HCT116 (cell line): ENCODE data around the gene RNF4. TPM values are rescaled to one million over a fixed set of nuclear protein-coding genes. Genes with fewer than 3 reads are reported as not detected.

Experiments
- ATAC-seq: fragments of 200-7000 bp; cut with Tn5 transposase; 2 replicates; pipeline ENCODE4 v1.9.1; 2020; ENCODE audit warnings: mild to moderate bottlenecking, moderate library complexity
- BruUV-seq: library from RNA; stranded (reverse); fragments of 400-500 nt; replicated peaks from 2 replicates; lab custom pipeline; 2021; lab: Mats Ljungman, UMichigan
- CTCF ChIA-PET: fragments of 300-600 bp; sonication (Branson Sonifier 250); formaldehyde crosslinking; loops from one replicate; lab custom pipeline; 2021; ENCODE audit warnings: antibody characterized with exemption; lab: Charles Lee
- POLR2A ChIA-PET: fragments of 300-600, 350-600 bp; sonication (Branson Sonifier 250); formaldehyde crosslinking; loops from one replicate; lab custom pipeline; 2021; ENCODE audit warnings: antibody characterized with exemption; lab: Charles Lee
- RAD21 ChIA-PET, 2 experiments: fragments of 300-600 bp; sonication (Branson Sonifier 250); formaldehyde crosslinking; loops; one replicate each; lab custom pipeline; 2023; ENCODE audit warnings: low total read pairs in 2 of 2; ENCODE audit not compliant: uncharacterized antibody in 2 of 2, unreplicated experiment in 2 of 2, low non-redundant PET in 1 of 2; lab: Charles Lee
- DNase-seq: peaks from one replicate; pipeline ENCODE4 v3.0.0-alpha.2; 2010; ENCODE audit warnings: low read depth, low spot score
- H2AFZ ChIP-seq: fragments of 200-600 bp; shearing (Covaris generic), sonication (generic); 2 replicates; pipeline ENCODE4 v1.6.1; 2017; ENCODE audit warnings: low read depth, mixed run types, mixed read lengths, antibody characterized with exemption, low read length; ENCODE audit not compliant: poor library complexity, severe bottlenecking
- H3K27ac ChIP-seq: 2 replicates; pipeline ENCODE4 v1.5.1; 2012; ENCODE audit warnings: low read depth, low read length
- H3K27me3 ChIP-seq: fragments of 200-600 bp; sonication (generic); 2 replicates; pipeline ENCODE4 v1.6.1; 2016; ENCODE audit warnings: mixed run types, low read length, mixed read lengths; ENCODE audit not compliant: insufficient read depth
- H3K36me3 ChIP-seq, 2 experiments: fragments of 200-500 bp in 1 of 2; fragments of 200-600 bp in 1 of 2; sonication (Bioruptor generic) in 1 of 2; sonication (generic) in 1 of 2; 2 replicates each; pipeline versions ENCODE4 v1.5.1 to v1.6.1; 2014 to 2016; ENCODE audit warnings: low read length in 2 of 2, inconsistent platforms in 1 of 2, mixed read lengths in 1 of 2, mixed run types in 1 of 2; ENCODE audit not compliant: insufficient read depth in 2 of 2, control insufficient read depth in 1 of 2
- H3K4me1 ChIP-seq, 2 experiments: fragments of 200-600 bp in 1 of 2; sonication (generic) in 1 of 2; 2 replicates each; pipeline versions ENCODE4 v1.5.1 to v1.6.1; 2012 to 2017; ENCODE audit warnings: low read length in 2 of 2, inconsistent platforms in 1 of 2, mild to moderate bottlenecking in 1 of 2, mixed read lengths in 1 of 2, mixed run types in 1 of 2, moderate library complexity in 1 of 2; ENCODE audit not compliant: insufficient read depth in 2 of 2, control insufficient read depth in 1 of 2
- H3K4me2 ChIP-seq: fragments of 200-600 bp; sonication (generic); 2 replicates; pipeline ENCODE4 v1.6.1; 2017; ENCODE audit warnings: mixed run types, low read length, mixed read lengths
- H3K4me3 ChIP-seq, 2 experiments: fragments of 200-600 bp in 1 of 2; sonication (generic) in 1 of 2; replicated peaks in 1 of 2; 2 replicates each; pipeline ENCODE4 v1.5.1; 2011 to 2016; ENCODE audit warnings: low read length in 2 of 2, control low read depth in 1 of 2, low read depth in 1 of 2, mild to moderate bottlenecking in 1 of 2, mixed read lengths in 1 of 2, mixed run types in 1 of 2
- H3K79me2 ChIP-seq: fragments of 200-600 bp; sonication (generic); 2 replicates; pipeline ENCODE4 v1.6.1; 2017; ENCODE audit warnings: mild to moderate bottlenecking, mixed run types, low read length, moderate library complexity, mixed read lengths; ENCODE audit not compliant: insufficient read depth
- H3K9ac ChIP-seq: fragments of 200-600 bp; sonication (generic); 2 replicates; pipeline ENCODE4 v1.6.1; 2016; ENCODE audit warnings: low read length, mixed read lengths
- H3K9me2 ChIP-seq: fragments of 200-600 bp; sonication (generic), shearing (Covaris generic); 2 replicates; pipeline ENCODE4 v1.6.1; 2017; ENCODE audit warnings: mixed run types, mild to moderate bottlenecking, moderate library complexity; ENCODE audit not compliant: insufficient read depth
- H3K9me3 ChIP-seq, 2 experiments: fragments of 200-500 bp in 1 of 2; fragments of 200-600 bp in 1 of 2; sonication (Bioruptor generic) in 1 of 2; sonication (generic) in 1 of 2; 2 replicates each; pipeline ENCODE4 v1.6.1; 2014 to 2017; ENCODE audit warnings: low read length in 2 of 2, mixed read lengths in 2 of 2, inconsistent platforms in 1 of 2, low read depth in 1 of 2, mild to moderate bottlenecking in 1 of 2, mixed run types in 1 of 2, moderate library complexity in 1 of 2; ENCODE audit not compliant: control insufficient read depth in 1 of 2, insufficient read depth in 1 of 2
- H4K20me1 ChIP-seq: fragments of 200-600 bp; sonication (generic), shearing (Covaris generic); 2 replicates; pipeline ENCODE4 v1.6.1; 2017; ENCODE audit warnings: mixed run types, mild to moderate bottlenecking, moderate library complexity; ENCODE audit not compliant: insufficient read depth
- CEBPB ChIP-seq: IDR thresholded peaks from 2 replicates; pipeline ENCODE4 v1.6.1; 2012; ENCODE audit warnings: low read depth
- EGR1 ChIP-seq: IDR thresholded peaks from 2 replicates; pipeline ENCODE4 v1.6.1; 2012; ENCODE audit warnings: low read depth
- ELF1 ChIP-seq: IDR thresholded peaks from 2 replicates; pipeline ENCODE4 v1.6.1; 2012; ENCODE audit warnings: low read depth, borderline replicate concordance
- EZH2 ChIP-seq: fragments of 200-600 bp; sonication (generic); IDR thresholded peaks from 2 replicates; pipeline ENCODE4 v1.6.1; 2017; ENCODE audit warnings: antibody characterized with exemption, mixed run types
- EZH2phosphoT487 ChIP-seq: fragments of 200-600 bp; IDR thresholded peaks from 2 replicates; pipeline ENCODE4 v1.6.1; 2018; ENCODE audit warnings: antibody characterized with exemption, borderline replicate concordance
- FOSL1 ChIP-seq: IDR thresholded peaks from 2 replicates; pipeline ENCODE4 v1.6.1; 2012; ENCODE audit warnings: low read depth
- JUND ChIP-seq: IDR thresholded peaks from 2 replicates; pipeline ENCODE4 v1.6.1; 2012
- POLR2A ChIP-seq: IDR thresholded peaks from 2 replicates; pipeline ENCODE4 v1.7.0; 2011; ENCODE audit warnings: borderline replicate concordance; ENCODE audit not compliant: insufficient read depth, insufficient read length; ENCODE audit errors: extremely low read depth
- RAD21 ChIP-seq: IDR thresholded peaks from 2 replicates; pipeline ENCODE4 v1.6.1; 2012; ENCODE audit warnings: low read depth, mild to moderate bottlenecking
- SIN3A ChIP-seq: IDR thresholded peaks from 2 replicates; pipeline ENCODE4 v1.6.1; 2012; ENCODE audit warnings: low read depth
- SP1 ChIP-seq: IDR thresholded peaks from 2 replicates; pipeline ENCODE4 v1.6.1; 2012; ENCODE audit warnings: low read depth
- SRF ChIP-seq: IDR thresholded peaks from 2 replicates; pipeline ENCODE4 v1.6.1; 2012; ENCODE audit warnings: low read depth
- ZNF274 ChIP-seq: fragments of 200-500 bp; sonication (Bioruptor generic); IDR thresholded peaks from 2 replicates; pipeline ENCODE4 v1.6.1; 2014; ENCODE audit warnings: mild to moderate bottlenecking, low read depth, low read length, inconsistent platforms
- intact Hi-C: fragments of 100-400 bp; cut with micrococcal nuclease; formaldehyde crosslinking; loops from 2 replicates; pipeline ENCODE4 v1.10.0; 2022
- total RNA-seq: library from RNA; stranded (reverse); gene quantifications from one replicate; pipeline ENCODE4 v1.2.1, GENCODE V29; 2021; ENCODE audit not compliant: unreplicated experiment
- TF ChIP-seq, protein P1 (sequence below): IDR thresholded peaks from 2 replicates; pipeline ENCODE4 v1.6.1; 2012
- TF ChIP-seq, protein P2 (sequence below): IDR thresholded peaks from 2 replicates; pipeline ENCODE4 v1.6.1; 2012
- TF ChIP-seq, protein P3 (sequence below): IDR thresholded peaks from 2 replicates; pipeline ENCODE4 v1.6.1; 2012; ENCODE audit warnings: low read depth

Gene RNF4
- total RNA-seq, 1 experiment from 2014 or later = 62.3 TPM

DNA sequence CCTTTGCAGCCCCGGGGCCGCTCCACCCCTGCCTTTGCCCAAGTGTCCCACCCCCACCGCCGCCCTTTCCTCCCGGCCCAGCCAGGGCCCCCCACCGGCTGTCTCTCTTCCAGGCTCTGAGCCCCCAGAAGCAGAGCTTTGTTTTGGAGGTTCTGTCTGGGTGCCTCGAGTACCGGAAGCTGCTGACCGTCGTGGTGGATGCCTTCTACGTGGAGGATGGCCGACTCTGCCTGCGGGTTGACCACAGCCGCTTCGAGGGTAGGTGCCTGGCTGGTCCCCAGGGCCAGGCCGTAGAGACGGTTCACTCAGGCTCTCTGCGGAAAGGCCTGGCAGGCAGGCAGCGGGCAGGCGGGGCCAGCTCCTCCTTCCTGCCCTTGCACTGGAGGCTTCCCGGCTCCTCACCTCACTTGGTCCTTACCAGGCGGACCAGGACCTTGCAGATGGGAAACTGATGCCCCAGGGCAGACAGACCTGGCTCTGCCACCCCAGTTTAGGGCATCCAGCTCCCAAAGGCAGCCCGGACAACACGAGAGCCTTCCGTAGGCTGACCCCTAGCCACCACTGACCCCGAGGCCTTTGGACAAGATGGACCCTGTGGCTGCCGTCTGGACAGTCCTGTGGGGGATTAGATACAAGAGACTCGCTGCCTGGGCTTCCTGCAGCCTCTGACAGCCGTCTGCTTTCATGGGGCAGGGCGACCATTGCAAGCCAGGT, 32.0 kb upstream of the RNF4 start:
- ChIA-PET CTCF (no interaction called here), POLR2A (no interaction called here), RAD21 (no interaction called here)
- ATAC-seq = no peak
- Histone ChIP-seq H3K9ac (no peak overlapping the region), H3K9me2 (no peaks in the 10 kb centered on the region), H3K27ac (no peak overlapping the region), H3K4me2 (no peak overlapping the region), H3K27me3 (no peaks in the 10 kb centered on the region), H2AFZ (no peak overlapping the region), H3K4me1 (peaks cover 2 to 7% of the 10 kb centered on the region in 2 experiments; a peak in 3 of 4 replicates), H3K79me2 (no peaks in the 10 kb centered on the region), H4K20me1 (no peaks in the 10 kb centered on the region), H3K9me3 (no peaks in the 10 kb centered on the region), H3K4me3 (no peak overlapping the region), H3K36me3 (no peaks in the 10 kb centered on the region)
- TF ChIP-seq, protein P1, sequence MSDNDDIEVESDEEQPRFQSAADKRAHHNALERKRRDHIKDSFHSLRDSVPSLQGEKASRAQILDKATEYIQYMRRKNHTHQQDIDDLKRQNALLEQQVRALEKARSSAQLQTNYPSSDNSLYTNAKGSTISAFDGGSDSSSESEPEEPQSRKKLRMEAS = no peak
- no peak for TF ChIP-seq POLR2A
- TF ChIP-seq SIN3A = no peak
- TF ChIP-seq ZNF274 = no peak
- TF ChIP-seq RAD21 = no peak
- no peak for TF ChIP-seq ELF1
- TF ChIP-seq SRF = no peak
- BruUV-seq = no TSS peak
- intact Hi-C loops = no loop called here
- no peak for DNase-seq

DNA sequence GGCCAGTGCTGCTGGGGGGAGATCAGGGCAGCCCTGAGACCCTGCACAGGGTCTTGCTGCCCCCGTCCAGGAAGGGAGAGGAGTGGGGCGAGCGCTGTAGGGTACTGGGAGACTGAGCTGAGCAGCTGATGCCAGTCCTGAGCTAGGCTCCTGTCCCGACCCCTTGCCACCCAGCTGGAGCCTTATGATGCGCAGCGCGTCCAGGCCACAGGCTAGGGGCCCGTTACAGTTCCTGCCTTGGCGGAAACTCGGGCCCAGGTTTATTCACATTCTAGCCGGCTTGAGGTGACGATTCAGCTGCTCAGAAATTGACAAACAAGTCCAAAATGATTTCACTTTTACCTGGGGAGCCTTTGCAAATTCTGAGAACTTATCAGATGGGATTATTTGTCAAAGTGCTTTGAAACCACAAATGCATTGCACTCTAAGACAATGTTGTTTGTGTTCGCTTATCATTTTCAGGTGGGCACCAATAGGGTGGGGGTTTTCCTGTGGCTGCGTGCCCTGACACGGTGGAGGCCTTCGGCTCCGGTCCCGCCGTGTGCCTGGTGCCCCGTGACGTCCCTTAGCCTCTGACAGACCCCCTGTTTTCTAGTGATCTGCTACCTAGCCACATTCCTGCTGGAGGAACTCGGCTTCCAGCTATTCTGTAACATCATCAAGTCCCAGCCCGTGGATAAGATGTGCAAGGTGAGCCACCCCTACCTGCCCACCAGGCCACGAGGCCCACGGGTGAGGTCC, 31.3 kb upstream of the RNF4 start:
- Histone ChIP-seq H2AFZ (no peak overlapping the region), H3K27me3 (no peaks in the 10 kb centered on the region), H3K36me3 (no peaks in the 10 kb centered on the region), H3K9me2 (no peaks in the 10 kb centered on the region), H3K27ac (no peak overlapping the region), H3K9ac (no peak overlapping the region), H3K79me2 (no peaks in the 10 kb centered on the region), H3K4me3 (no peak overlapping the region), H3K4me1 (peaks cover 4 to 10% of the 10 kb centered on the region in 2 experiments; a peak in 3 of 4 replicates), H4K20me1 (no peaks in the 10 kb centered on the region), H3K4me2 (no peak overlapping the region), H3K9me3 (no peaks in the 10 kb centered on the region)
- ChIA-PET RAD21 (no interaction called here), POLR2A (no interaction called here), CTCF (no interaction called here)
- DNase-seq (no peak), ATAC-seq (no peak)
- intact Hi-C loops = no loop called here
- BruUV-seq = no TSS peak
- TF ChIP-seq, protein P2, sequence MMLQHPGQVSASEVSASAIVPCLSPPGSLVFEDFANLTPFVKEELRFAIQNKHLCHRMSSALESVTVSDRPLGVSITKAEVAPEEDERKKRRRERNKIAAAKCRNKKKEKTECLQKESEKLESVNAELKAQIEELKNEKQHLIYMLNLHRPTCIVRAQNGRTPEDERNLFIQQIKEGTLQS = no peak
- no peak for TF ChIP-seq JUND
- TF ChIP-seq EGR1 = no peak
- no peak for TF ChIP-seq ZNF274
- TF ChIP-seq EZH2 = no peak
- no peak for TF ChIP-seq FOSL1
- no peak for TF ChIP-seq EZH2phosphoT487
- no peak for TF ChIP-seq RAD21
- no peak for TF ChIP-seq SP1
- TF ChIP-seq, protein P3, sequence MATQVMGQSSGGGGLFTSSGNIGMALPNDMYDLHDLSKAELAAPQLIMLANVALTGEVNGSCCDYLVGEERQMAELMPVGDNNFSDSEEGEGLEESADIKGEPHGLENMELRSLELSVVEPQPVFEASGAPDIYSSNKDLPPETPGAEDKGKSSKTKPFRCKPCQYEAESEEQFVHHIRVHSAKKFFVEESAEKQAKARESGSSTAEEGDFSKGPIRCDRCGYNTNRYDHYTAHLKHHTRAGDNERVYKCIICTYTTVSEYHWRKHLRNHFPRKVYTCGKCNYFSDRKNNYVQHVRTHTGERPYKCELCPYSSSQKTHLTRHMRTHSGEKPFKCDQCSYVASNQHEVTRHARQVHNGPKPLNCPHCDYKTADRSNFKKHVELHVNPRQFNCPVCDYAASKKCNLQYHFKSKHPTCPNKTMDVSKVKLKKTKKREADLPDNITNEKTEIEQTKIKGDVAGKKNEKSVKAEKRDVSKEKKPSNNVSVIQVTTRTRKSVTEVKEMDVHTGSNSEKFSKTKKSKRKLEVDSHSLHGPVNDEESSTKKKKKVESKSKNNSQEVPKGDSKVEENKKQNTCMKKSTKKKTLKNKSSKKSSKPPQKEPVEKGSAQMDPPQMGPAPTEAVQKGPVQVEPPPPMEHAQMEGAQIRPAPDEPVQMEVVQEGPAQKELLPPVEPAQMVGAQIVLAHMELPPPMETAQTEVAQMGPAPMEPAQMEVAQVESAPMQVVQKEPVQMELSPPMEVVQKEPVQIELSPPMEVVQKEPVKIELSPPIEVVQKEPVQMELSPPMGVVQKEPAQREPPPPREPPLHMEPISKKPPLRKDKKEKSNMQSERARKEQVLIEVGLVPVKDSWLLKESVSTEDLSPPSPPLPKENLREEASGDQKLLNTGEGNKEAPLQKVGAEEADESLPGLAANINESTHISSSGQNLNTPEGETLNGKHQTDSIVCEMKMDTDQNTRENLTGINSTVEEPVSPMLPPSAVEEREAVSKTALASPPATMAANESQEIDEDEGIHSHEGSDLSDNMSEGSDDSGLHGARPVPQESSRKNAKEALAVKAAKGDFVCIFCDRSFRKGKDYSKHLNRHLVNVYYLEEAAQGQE = no peak
- TF ChIP-seq CEBPB = no peak
- TF ChIP-seq, protein P1 = no peak
